Karpas-422 (cell line): ENCODE measurements around the gene CLMP. TPM values are rescaled to one million over a fixed set of nuclear protein-coding genes. Genes with fewer than 3 reads are reported as not detected.
"Not testable (repeated sequence)": the region's sequence is repeated elsewhere in the genome, so short reads cannot be mapped to it uniquely, and the experiment has no call there.

Experiments
- DNase-seq: peaks from one replicate; pipeline ENCODE4 v3.0.0-alpha.2; 2015
- H2AFZ ChIP-seq: fragments of 200-600 bp; sonication (generic); 2 replicates; pipeline ENCODE4 v1.6.1; 2014; ENCODE audit warnings: antibody characterized with exemption, low read length, mixed read lengths
- H3K27ac ChIP-seq: fragments of 200-600 bp; sonication (generic); 2 replicates; pipeline ENCODE4 v1.5.1; 2014; ENCODE audit warnings: mild to moderate bottlenecking, low read length, moderate library complexity
- H3K27me3 ChIP-seq: fragments of 200-600 bp; sonication (generic); 2 replicates; pipeline ENCODE4 v1.6.1; 2014; ENCODE audit warnings: low read length, mixed read lengths
- H3K36me3 ChIP-seq: fragments of 200-600 bp; sonication (generic); 2 replicates; pipeline ENCODE4 v1.6.1; 2014; ENCODE audit warnings: low read length, mixed read lengths; ENCODE audit not compliant: insufficient read depth
- H3K4me1 ChIP-seq: fragments of 200-600 bp; sonication (generic); 2 replicates; pipeline ENCODE4 v1.6.1; 2014; ENCODE audit warnings: mild to moderate bottlenecking, low read length, mixed read lengths
- H3K4me2 ChIP-seq: fragments of 200-600 bp; sonication (generic); 2 replicates; pipeline ENCODE4 v1.6.1; 2014; ENCODE audit warnings: low read length, low read depth, mild to moderate bottlenecking; ENCODE audit not compliant: poor library complexity, severe bottlenecking
- H3K4me3 ChIP-seq: fragments of 200-600 bp; sonication (generic); 2 replicates; pipeline ENCODE4 v1.5.1; 2014; ENCODE audit warnings: mild to moderate bottlenecking, antibody characterized with exemption, low read length, mixed read lengths
- H3K79me2 ChIP-seq: fragments of 200-600 bp; sonication (generic); 2 replicates; pipeline ENCODE4 v1.6.1; 2014; ENCODE audit warnings: mild to moderate bottlenecking, low read length, mixed read lengths
- H3K9ac ChIP-seq: fragments of 200-600 bp; sonication (generic); 2 replicates; pipeline ENCODE4 v1.6.0; 2014; ENCODE audit warnings: low read length
- H3K9me2 ChIP-seq: fragments of 200-600 bp; sonication (generic), shearing (Covaris generic); replicated peaks from 2 replicates; pipeline ENCODE4 v1.6.0; 2014; ENCODE audit warnings: mild to moderate bottlenecking, low read length, moderate library complexity; ENCODE audit not compliant: insufficient read depth
- H3K9me3 ChIP-seq: fragments of 300-700, 200-600 bp; sonication (generic); 2 replicates; pipeline ENCODE4 v1.6.1; 2014; ENCODE audit warnings: low read length, mixed read lengths
- H4K20me1 ChIP-seq: fragments of 200-600 bp; sonication (generic); 2 replicates; pipeline ENCODE4 v1.6.1; 2014; ENCODE audit warnings: mild to moderate bottlenecking, antibody characterized with exemption, low read length, low read depth; ENCODE audit not compliant: insufficient read depth
- total RNA-seq: library from RNA; depleted of rRNA; stranded (reverse); fragments of >200 nt; shearing (Covaris generic); gene quantifications from 2 replicates; pipeline ENCODE4 v1.2.3, GENCODE V29; 2014; ENCODE audit warnings: low replicate concordance

CLMP gene
- total RNA-seq, 1 experiment from 2014 or later: not detected

GRCh38 chr11:123093739-123094138 is 101.3 kb downstream of the CLMP start:
- Histone ChIP-seq H4K20me1 (no peaks in the 10 kb centered on the region), H2AFZ (no peak overlapping the region), H3K9me3 (no peaks in the 10 kb centered on the region), H3K4me2 (no peak overlapping the region), H3K36me3 (no peaks in the 10 kb centered on the region), H3K4me1 (no peaks in the 10 kb centered on the region), H3K9me2 (no peaks in the 10 kb centered on the region), H3K9ac (no peak overlapping the region), H3K27me3 (no peaks in the 10 kb centered on the region), H3K79me2 (no peaks in the 10 kb centered on the region), H3K27ac (no peak overlapping the region), H3K4me3 (no peak overlapping the region)
- no peak for DNase-seq

GRCh38 chr11:123091506-123091905 is 103.5 kb downstream of the CLMP start:
- Histone ChIP-seq H3K9me3 (no peaks in the 10 kb centered on the region), H4K20me1 (no peaks in the 10 kb centered on the region), H3K27me3 (no peaks in the 10 kb centered on the region), H3K9ac (no peak overlapping the region), H3K4me1 (no peaks in the 10 kb centered on the region), H2AFZ (no peak overlapping the region), H3K9me2 (no peaks in the 10 kb centered on the region), H3K79me2 (no peaks in the 10 kb centered on the region), H3K4me2 (no peak overlapping the region), H3K4me3 (no peak overlapping the region), H3K27ac (no peak overlapping the region), H3K36me3 (no peaks in the 10 kb centered on the region)
- no peak for DNase-seq

- not testable (repeated sequence) for H3K36me3 ChIP-seq, H3K27ac ChIP-seq, H3K79me2 ChIP-seq, DNase-seq, H3K4me1 ChIP-seq, H3K9me3 ChIP-seq, H3K9me2 ChIP-seq, H3K9ac ChIP-seq, H4K20me1 ChIP-seq, H2AFZ ChIP-seq, H3K4me3 ChIP-seq, H3K27me3 ChIP-seq, H3K4me2 ChIP-seq
Measured at GRCh38 chr11:123090168-123090567, 104.9 kb downstream of the CLMP start.

- not testable (repeated sequence) for H3K4me2 ChIP-seq, H3K4me3 ChIP-seq, H3K27me3 ChIP-seq, H2AFZ ChIP-seq, H3K36me3 ChIP-seq, H3K27ac ChIP-seq, H3K79me2 ChIP-seq, DNase-seq, H3K4me1 ChIP-seq, H3K9me2 ChIP-seq, H3K9me3 ChIP-seq, H3K9ac ChIP-seq, H4K20me1 ChIP-seq
Measured at GRCh38 chr11:123088896-123089295, 106.2 kb downstream of the CLMP start.

GRCh38 chr11:123087657-123088056 is 107.4 kb downstream of the CLMP start:
- H3K4me3 ChIP-seq, H2AFZ ChIP-seq, H4K20me1 ChIP-seq, H3K9me2 ChIP-seq, H3K27ac ChIP-seq, H3K4me1 ChIP-seq, H3K36me3 ChIP-seq, DNase-seq, H3K4me2 ChIP-seq, H3K79me2 ChIP-seq, H3K9me3 ChIP-seq, H3K9ac ChIP-seq, H3K27me3 ChIP-seq: not testable (repeated sequence)

- no peak overlapping the region for H3K4me2 ChIP-seq
Measured at GRCh38 chr11:123086305-123086704, 108.7 kb downstream of the CLMP start.

GRCh38 chr11:123085497-123085896 is 109.6 kb downstream of the CLMP start:
- H3K9me3 ChIP-seq: no peaks in the 10 kb centered on the region
- H3K4me1 ChIP-seq: no peaks in the 10 kb centered on the region
- no peak for DNase-seq
- H3K4me2 ChIP-seq: no peak overlapping the region
- H2AFZ ChIP-seq: no peak overlapping the region
- no peak overlapping the region for H3K4me3 ChIP-seq
- H3K27me3 ChIP-seq: no peaks in the 10 kb centered on the region
- no peak overlapping the region for H3K9ac ChIP-seq
- H3K36me3 ChIP-seq: no peaks in the 10 kb centered on the region
- no peaks in the 10 kb centered on the region for H3K9me2 ChIP-seq
- no peaks in the 10 kb centered on the region for H3K79me2 ChIP-seq
- H4K20me1 ChIP-seq: no peaks in the 10 kb centered on the region
- H3K27ac ChIP-seq: no peak overlapping the region

More at GRCh38 chr11:123086305-123086704, 108.7 kb downstream of the CLMP start:
- H3K4me3 ChIP-seq: no peak overlapping the region
- H3K9ac ChIP-seq: no peak overlapping the region
- no peaks in the 10 kb centered on the region for H3K4me1 ChIP-seq
- no peak overlapping the region for H3K27ac ChIP-seq
- no peaks in the 10 kb centered on the region for H3K79me2 ChIP-seq
- no peaks in the 10 kb centered on the region for H3K27me3 ChIP-seq
- H3K36me3 ChIP-seq: no peaks in the 10 kb centered on the region
- no peak overlapping the region for H2AFZ ChIP-seq
- no peaks in the 10 kb centered on the region for H3K9me3 ChIP-seq
- H3K9me2 ChIP-seq: no peaks in the 10 kb centered on the region
- H4K20me1 ChIP-seq: no peaks in the 10 kb centered on the region
- DNase-seq: no peak

- Histone ChIP-seq H3K36me3 (no peaks in the 10 kb centered on the region), H3K4me2 (no peak overlapping the region), H3K9me3 (no peaks in the 10 kb centered on the region), H3K9ac (no peak overlapping the region), H3K9me2 (no peaks in the 10 kb centered on the region), H3K27ac (no peak overlapping the region), H3K27me3 (no peaks in the 10 kb centered on the region), H3K79me2 (no peaks in the 10 kb centered on the region), H3K4me1 (no peaks in the 10 kb centered on the region), H2AFZ (no peak overlapping the region), H4K20me1 (no peaks in the 10 kb centered on the region), H3K4me3 (no peak overlapping the region)
- no peak for DNase-seq
Measured at GRCh38 chr11:123084454-123084853, 110.6 kb downstream of the CLMP start.

- H4K20me1 ChIP-seq: no peaks in the 10 kb centered on the region
- no peak for DNase-seq
- H3K4me1 ChIP-seq: no peaks in the 10 kb centered on the region
- no peaks in the 10 kb centered on the region for H3K27me3 ChIP-seq
- no peak overlapping the region for H3K4me2 ChIP-seq
- no peak overlapping the region for H2AFZ ChIP-seq
- H3K4me3 ChIP-seq: no peak overlapping the region
- no peaks in the 10 kb centered on the region for H3K9me2 ChIP-seq
- H3K9me3 ChIP-seq: no peaks in the 10 kb centered on the region
- H3K27ac ChIP-seq: no peak overlapping the region
- no peaks in the 10 kb centered on the region for H3K36me3 ChIP-seq
- H3K79me2 ChIP-seq: no peaks in the 10 kb centered on the region
- no peak overlapping the region for H3K9ac ChIP-seq
Measured at GRCh38 chr11:123083623-123084029, 111.4 kb downstream of the CLMP start.
